Left renal pelvis (tissue), 4 donors: ENCODE measurements around the gene VPS45. TPM values are rescaled to one million over a fixed set of nuclear protein-coding genes. Genes with fewer than 3 reads are reported as not detected.
"Not testable (repeated sequence)": the region's sequence is repeated elsewhere in the genome, so short reads cannot be mapped to it uniquely, and the experiment has no call there.

Experiments
- DNase-seq, 4 donors: peaks; one replicate each; pipeline ENCODE4 v3.0.0-alpha.2; 2013; ENCODE audit warnings: low read depth in 4 of 4, low spot score in 3 of 4
- polyA plus RNA-seq, 4 donors: library from polyadenylated mRNA; unstranded; fragments of 120-200 nt; gene quantifications; one replicate each; pipeline ENCODE4 v1.2.1, GENCODE V29; 2013; ENCODE audit not compliant: insufficient read length in 4 of 4

The VPS45 gene
- polyA plus RNA-seq, 4 donors: 64.1 to 83.9 (median 67.2) TPM

- DNase-seq: no peak
These were observed 59.9 kb downstream of the VPS45 start for GRCh38 chr1:150127464-150127863.

GRCh38 chr1:150127868-150128267, 60.3 kb downstream of the VPS45 start:
- no peak for DNase-seq

- no peak for DNase-seq
These were observed 64.8 kb downstream of the VPS45 start for GRCh38 chr1:150132372-150132771.

- DNase-seq: no peak
These were observed 67.0 kb downstream of the VPS45 start for GRCh38 chr1:150134537-150134936.

- not testable (repeated sequence) for DNase-seq
These were observed 67.8 kb downstream of the VPS45 start for GRCh38 chr1:150135400-150135799.

GRCh38 chr1:150138044-150138443, 70.5 kb downstream of the VPS45 start:
- DNase-seq: no peak

GRCh38 chr1:150141452-150141851, 73.9 kb downstream of the VPS45 start:
- no peak for DNase-seq

GRCh38 chr1:150142083-150142482, 74.5 kb downstream of the VPS45 start:
- no peak for DNase-seq

GRCh38 chr1:150144606-150145005, 77.0 kb downstream of the VPS45 start:
- DNase-seq: no peak

GRCh38 chr1:150146016-150146415, 78.4 kb downstream of the VPS45 start:
- not testable (repeated sequence) for DNase-seq

- no peak for DNase-seq
These were observed 79.4 kb downstream of the VPS45 start for GRCh38 chr1:150146849-150147542.

GRCh38 chr1:150148837-150149270, 81.3 kb downstream of the VPS45 start:
- DNase-seq: no peak

GRCh38 chr1:150149271-150150132, 81.9 kb downstream of the VPS45 start, which contains the start of gene PLEKHO1:
Gene PLEKHO1 (plus strand): TSS chr1:150149916. CDS start chr1:150150258, 342 bp downstream.
- DNase-seq: no peak

- DNase-seq: no peak
These were observed 82.8 kb downstream of the VPS45 start for GRCh38 chr1:150150133-150151021.

GRCh38 chr1:150151291-150152181, 84.0 kb downstream of the VPS45 start:
- no peak for DNase-seq

GRCh38 chr1:150152182-150152536, 84.6 kb downstream of the VPS45 start:
- DNase-seq: no peak

- DNase-seq: no peak
These were observed 85.3 kb downstream of the VPS45 start for GRCh38 chr1:150152772-150153456.

- DNase-seq: no peak
These were observed 86.6 kb downstream of the VPS45 start for GRCh38 chr1:150154143-150154542.

GRCh38 chr1:150155413-150156071, 88.0 kb downstream of the VPS45 start:
- no peak for DNase-seq
